ENCODE data around the gene TMEM184A. TPM values are rescaled to one million over a fixed set of nuclear protein-coding genes. Genes with fewer than 3 reads are reported as not detected.

Gene TMEM184A
- total and polyA plus RNA-seq, 2 of the 8 experiments (the other 6 are each of a cell fraction or from before 2014, with no cell fraction given): 1.8 to 2.1 TPM

DNA sequence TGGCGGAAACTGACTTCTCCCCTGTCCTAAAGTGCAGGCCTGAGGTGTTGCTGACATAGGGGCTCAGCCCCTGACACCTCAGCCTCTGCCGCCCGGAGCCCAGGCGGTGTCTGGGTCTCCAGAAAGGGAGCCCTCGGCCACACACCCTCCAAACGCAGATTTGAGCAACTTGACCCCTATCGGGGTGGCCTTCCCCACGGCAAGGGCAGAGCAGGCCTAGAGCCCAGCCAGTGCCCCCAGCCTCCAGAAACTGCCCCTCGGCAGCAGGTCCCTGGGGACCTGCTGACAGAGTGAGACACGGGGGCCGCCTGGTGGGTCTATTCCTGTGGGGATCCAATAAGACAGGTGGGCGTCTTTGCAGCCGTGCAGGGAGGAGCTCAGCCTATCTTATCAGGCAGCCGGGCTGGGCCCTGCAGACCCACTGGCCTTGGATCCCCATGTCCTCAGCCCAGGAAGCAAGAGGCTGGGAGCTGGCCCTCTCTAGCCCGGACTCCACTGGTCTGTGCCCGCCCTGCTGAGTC, 11.0 kb downstream of the TMEM184A start (continued):
- TF ChIP-seq, protein P1, sequence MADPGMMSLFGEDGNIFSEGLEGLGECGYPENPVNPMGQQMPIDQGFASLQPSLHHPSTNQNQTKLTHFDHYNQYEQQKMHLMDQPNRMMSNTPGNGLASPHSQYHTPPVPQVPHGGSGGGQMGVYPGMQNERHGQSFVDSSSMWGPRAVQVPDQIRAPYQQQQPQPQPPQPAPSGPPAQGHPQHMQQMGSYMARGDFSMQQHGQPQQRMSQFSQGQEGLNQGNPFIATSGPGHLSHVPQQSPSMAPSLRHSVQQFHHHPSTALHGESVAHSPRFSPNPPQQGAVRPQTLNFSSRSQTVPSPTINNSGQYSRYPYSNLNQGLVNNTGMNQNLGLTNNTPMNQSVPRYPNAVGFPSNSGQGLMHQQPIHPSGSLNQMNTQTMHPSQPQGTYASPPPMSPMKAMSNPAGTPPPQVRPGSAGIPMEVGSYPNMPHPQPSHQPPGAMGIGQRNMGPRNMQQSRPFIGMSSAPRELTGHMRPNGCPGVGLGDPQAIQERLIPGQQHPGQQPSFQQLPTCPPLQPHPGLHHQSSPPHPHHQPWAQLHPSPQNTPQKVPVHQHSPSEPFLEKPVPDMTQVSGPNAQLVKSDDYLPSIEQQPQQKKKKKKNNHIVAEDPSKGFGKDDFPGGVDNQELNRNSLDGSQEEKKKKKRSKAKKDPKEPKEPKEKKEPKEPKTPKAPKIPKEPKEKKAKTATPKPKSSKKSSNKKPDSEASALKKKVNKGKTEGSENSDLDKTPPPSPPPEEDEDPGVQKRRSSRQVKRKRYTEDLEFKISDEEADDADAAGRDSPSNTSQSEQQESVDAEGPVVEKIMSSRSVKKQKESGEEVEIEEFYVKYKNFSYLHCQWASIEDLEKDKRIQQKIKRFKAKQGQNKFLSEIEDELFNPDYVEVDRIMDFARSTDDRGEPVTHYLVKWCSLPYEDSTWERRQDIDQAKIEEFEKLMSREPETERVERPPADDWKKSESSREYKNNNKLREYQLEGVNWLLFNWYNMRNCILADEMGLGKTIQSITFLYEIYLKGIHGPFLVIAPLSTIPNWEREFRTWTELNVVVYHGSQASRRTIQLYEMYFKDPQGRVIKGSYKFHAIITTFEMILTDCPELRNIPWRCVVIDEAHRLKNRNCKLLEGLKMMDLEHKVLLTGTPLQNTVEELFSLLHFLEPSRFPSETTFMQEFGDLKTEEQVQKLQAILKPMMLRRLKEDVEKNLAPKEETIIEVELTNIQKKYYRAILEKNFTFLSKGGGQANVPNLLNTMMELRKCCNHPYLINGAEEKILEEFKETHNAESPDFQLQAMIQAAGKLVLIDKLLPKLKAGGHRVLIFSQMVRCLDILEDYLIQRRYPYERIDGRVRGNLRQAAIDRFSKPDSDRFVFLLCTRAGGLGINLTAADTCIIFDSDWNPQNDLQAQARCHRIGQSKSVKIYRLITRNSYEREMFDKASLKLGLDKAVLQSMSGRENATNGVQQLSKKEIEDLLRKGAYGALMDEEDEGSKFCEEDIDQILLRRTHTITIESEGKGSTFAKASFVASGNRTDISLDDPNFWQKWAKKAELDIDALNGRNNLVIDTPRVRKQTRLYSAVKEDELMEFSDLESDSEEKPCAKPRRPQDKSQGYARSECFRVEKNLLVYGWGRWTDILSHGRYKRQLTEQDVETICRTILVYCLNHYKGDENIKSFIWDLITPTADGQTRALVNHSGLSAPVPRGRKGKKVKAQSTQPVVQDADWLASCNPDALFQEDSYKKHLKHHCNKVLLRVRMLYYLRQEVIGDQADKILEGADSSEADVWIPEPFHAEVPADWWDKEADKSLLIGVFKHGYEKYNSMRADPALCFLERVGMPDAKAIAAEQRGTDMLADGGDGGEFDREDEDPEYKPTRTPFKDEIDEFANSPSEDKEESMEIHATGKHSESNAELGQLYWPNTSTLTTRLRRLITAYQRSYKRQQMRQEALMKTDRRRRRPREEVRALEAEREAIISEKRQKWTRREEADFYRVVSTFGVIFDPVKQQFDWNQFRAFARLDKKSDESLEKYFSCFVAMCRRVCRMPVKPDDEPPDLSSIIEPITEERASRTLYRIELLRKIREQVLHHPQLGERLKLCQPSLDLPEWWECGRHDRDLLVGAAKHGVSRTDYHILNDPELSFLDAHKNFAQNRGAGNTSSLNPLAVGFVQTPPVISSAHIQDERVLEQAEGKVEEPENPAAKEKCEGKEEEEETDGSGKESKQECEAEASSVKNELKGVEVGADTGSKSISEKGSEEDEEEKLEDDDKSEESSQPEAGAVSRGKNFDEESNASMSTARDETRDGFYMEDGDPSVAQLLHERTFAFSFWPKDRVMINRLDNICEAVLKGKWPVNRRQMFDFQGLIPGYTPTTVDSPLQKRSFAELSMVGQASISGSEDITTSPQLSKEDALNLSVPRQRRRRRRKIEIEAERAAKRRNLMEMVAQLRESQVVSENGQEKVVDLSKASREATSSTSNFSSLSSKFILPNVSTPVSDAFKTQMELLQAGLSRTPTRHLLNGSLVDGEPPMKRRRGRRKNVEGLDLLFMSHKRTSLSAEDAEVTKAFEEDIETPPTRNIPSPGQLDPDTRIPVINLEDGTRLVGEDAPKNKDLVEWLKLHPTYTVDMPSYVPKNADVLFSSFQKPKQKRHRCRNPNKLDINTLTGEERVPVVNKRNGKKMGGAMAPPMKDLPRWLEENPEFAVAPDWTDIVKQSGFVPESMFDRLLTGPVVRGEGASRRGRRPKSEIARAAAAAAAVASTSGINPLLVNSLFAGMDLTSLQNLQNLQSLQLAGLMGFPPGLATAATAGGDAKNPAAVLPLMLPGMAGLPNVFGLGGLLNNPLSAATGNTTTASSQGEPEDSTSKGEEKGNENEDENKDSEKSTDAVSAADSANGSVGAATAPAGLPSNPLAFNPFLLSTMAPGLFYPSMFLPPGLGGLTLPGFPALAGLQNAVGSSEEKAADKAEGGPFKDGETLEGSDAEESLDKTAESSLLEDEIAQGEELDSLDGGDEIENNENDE (IDR thresholded peaks at IDR 0.05; ENCODE audit: insufficient replicate concordance, low read length): no peak
- TF ChIP-seq, protein P2, sequence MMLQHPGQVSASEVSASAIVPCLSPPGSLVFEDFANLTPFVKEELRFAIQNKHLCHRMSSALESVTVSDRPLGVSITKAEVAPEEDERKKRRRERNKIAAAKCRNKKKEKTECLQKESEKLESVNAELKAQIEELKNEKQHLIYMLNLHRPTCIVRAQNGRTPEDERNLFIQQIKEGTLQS (IDR thresholded peaks at IDR 0.05; ENCODE audit: insufficient read depth, low read depth, low read length): no peak
- TF ChIP-seq BCL11A (IDR thresholded peaks at IDR 0.05; ENCODE audit: low read depth in 2 of 2, low read length in 2 of 2) (no peak), FOSL1 (IDR thresholded peaks at IDR 0.05; ENCODE audit: insufficient read depth, low read depth, low read length) (no peak), NRF1 (IDR thresholded peaks at IDR 0.05; ENCODE audit: low read depth, low read length) (no peak), PHF8 (conservative IDR thresholded peaks at IDR 0.05; ENCODE audit: low read depth, low read length) (no peak), POLR2A (IDR thresholded peaks at IDR 0.05; ENCODE audit: control extremely low read depth in 1 of 2, low read depth in 2 of 2, low read length in 2 of 2) (no peak), SP1 (IDR thresholded peaks at IDR 0.05; ENCODE audit: low read depth, low read length) (no peak)
- TF ChIP-seq, protein P3, sequence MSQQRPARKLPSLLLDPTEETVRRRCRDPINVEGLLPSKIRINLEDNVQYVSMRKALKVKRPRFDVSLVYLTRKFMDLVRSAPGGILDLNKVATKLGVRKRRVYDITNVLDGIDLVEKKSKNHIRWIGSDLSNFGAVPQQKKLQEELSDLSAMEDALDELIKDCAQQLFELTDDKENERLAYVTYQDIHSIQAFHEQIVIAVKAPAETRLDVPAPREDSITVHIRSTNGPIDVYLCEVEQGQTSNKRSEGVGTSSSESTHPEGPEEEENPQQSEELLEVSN (IDR thresholded peaks at IDR 0.05): no peak
- TF ChIP-seq, protein P4, sequence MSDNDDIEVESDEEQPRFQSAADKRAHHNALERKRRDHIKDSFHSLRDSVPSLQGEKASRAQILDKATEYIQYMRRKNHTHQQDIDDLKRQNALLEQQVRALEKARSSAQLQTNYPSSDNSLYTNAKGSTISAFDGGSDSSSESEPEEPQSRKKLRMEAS (IDR thresholded peaks at IDR 0.05): no peak
